GM12801 (cell line): ENCODE results near the gene ZBTB46.

Source experiments
- TF ChIP-seq, protein P1 (sequence below): IDR thresholded peaks from one replicate; pipeline ENCODE4 v1.5.1; 2011; ENCODE audit warnings: control low read depth; ENCODE audit not compliant: insufficient read length; ENCODE audit errors: extremely low read depth

The ZBTB46 gene

DNA sequence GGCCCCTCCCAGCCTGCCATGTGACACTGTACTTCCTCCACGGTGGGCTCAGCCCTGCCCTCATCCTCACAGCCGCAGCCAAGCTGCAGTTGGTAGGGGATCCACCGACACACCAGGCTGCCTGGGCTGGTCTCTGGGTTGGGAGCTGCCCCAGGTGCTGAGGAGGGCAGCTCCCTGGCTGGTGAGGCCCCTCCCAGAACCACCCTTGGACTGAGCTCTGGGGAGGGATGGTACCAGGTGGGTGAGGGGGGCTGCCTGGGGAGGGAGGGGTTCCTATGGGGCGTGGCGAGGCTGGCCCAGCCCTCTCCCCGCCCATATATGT, 134.8 kb downstream of the ZBTB46 start:
- TF ChIP-seq, protein P1, sequence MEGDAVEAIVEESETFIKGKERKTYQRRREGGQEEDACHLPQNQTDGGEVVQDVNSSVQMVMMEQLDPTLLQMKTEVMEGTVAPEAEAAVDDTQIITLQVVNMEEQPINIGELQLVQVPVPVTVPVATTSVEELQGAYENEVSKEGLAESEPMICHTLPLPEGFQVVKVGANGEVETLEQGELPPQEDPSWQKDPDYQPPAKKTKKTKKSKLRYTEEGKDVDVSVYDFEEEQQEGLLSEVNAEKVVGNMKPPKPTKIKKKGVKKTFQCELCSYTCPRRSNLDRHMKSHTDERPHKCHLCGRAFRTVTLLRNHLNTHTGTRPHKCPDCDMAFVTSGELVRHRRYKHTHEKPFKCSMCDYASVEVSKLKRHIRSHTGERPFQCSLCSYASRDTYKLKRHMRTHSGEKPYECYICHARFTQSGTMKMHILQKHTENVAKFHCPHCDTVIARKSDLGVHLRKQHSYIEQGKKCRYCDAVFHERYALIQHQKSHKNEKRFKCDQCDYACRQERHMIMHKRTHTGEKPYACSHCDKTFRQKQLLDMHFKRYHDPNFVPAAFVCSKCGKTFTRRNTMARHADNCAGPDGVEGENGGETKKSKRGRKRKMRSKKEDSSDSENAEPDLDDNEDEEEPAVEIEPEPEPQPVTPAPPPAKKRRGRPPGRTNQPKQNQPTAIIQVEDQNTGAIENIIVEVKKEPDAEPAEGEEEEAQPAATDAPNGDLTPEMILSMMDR, result no peak

DNA sequence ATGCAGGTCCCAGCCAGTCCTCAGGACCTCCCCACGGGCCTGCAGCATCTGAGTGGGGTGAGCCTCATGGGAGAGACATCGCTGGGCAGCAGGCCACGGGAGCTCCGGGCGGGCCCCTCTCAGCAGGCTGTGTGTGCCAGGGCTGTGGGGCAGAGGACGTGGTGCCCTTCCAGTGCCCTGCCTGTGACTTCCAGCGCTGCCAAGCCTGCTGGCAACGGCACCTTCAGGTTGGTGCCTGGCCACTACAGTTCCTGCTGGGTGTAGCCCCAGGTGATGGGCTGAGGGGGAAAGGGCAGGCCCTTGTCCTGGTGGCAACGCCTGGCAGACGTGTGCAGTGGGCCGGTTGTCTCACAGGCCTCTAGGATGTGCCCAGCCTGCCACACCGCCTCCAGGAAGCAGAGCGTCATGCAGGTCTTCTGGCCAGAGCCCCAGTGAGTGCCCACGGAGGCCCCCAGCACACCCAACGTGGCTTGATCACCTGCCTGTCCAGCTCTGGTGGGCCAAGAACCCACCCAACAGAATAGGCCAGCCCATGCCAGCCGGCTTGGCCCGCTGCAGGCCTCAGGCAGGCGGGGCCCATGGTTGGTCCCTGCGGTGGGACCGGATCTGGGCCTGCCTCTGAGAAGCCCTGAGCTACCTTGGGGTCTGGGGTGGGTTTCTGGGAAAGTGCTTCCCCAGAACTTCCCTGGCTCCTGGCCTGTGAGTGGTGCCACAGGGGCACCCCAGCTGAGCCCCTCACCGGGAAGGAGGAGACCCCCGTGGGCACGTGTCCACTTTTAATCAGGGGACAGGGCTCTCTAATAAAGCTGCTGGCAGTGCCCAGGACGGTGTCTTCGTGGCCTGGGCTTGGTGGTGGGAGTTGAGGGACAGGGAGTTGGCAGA, 135.4 kb downstream of the ZBTB46 start:
- TF ChIP-seq, protein P1, result no peak

DNA sequence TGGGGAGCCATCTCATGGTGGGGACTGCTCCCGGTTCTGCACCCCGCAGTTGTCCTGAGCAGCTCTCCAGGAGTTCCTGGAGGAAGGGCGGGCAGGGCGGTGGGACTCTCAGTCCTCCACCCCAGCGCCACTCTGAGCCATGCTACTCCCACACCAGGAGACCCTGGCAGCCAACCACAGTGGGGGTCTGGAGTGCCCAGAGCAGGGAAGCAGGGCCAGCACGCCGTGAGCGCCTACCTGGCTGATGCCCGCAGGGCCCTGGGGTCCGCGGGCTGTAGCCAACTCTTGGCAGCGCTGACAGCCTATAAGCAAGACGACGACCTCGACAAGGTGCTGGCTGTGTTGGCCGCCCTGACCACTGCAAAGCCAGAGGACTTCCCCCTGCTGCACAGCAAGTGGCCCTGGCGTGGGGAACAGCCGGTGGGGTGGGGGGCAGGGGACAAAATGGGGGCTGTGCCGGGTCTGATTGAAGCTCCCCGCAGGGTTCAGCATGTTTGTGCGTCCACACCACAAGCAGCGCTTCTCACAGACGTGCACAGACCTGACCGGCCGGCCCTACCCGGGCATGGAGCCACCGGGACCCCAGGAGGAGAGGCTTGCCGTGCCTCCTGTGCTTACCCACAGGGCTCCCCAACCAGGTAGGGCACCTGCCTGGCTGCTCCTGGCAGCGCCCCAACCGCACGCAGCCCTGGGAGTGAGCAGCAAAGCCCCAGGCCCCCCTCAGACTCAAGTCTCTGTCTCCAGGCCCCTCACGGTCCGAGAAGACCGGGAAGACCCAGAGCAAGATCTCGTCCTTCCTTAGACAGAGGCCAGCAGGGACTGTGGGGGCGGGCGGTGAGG, 136.3 kb downstream of the ZBTB46 start:
- TF ChIP-seq, protein P1, result no peak

DNA sequence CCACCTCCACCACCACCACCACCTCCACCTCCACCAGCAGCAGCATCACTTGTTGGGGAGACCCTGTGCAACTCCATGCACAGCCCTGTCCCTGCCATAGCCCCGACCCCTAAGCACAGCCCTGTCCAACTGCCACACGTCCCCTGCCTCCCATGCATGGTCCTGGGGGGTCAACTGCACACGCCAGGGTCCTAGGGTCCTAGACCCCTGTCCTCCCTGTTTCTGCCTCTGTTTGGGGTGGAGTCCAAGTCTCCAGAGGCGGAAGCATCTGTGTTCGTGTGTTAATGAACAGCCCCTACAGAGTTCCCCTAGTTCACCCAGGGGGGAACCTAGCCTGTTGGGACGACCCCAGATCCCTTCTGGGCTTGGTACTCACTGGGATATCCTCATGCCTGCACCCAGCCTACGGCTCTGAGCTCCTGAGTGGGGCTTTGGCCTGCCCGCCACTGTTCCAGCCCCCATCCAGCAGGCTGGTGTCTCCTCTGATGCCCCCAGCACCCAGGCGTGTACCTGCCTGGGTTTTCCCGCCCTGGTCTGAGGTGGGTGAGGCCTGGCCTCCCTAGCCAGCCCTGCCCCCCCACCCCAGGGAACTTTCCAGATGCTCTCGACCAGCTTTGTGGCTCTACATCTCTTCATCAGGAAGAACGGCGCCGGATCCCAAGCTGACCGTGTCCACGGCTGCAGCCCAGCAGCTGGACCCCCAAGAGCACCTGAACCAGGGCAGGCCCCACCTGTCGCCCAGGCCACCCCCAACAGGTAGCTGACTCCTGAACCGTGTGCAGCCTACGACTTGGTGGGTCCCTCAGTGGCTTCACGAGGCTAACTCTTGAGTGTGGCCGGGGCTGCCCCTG, 137.1 kb downstream of the ZBTB46 start:
- TF ChIP-seq, protein P1, result no peak
